ENCODE data around the gene NSD1. TPM values are rescaled to one million over a fixed set of nuclear protein-coding genes. Genes with fewer than 3 reads are reported as not detected.
A peak's percentile ranks its signal among the peaks of the same experiment; 100 is the strongest.

Gene NSD1, protein sequence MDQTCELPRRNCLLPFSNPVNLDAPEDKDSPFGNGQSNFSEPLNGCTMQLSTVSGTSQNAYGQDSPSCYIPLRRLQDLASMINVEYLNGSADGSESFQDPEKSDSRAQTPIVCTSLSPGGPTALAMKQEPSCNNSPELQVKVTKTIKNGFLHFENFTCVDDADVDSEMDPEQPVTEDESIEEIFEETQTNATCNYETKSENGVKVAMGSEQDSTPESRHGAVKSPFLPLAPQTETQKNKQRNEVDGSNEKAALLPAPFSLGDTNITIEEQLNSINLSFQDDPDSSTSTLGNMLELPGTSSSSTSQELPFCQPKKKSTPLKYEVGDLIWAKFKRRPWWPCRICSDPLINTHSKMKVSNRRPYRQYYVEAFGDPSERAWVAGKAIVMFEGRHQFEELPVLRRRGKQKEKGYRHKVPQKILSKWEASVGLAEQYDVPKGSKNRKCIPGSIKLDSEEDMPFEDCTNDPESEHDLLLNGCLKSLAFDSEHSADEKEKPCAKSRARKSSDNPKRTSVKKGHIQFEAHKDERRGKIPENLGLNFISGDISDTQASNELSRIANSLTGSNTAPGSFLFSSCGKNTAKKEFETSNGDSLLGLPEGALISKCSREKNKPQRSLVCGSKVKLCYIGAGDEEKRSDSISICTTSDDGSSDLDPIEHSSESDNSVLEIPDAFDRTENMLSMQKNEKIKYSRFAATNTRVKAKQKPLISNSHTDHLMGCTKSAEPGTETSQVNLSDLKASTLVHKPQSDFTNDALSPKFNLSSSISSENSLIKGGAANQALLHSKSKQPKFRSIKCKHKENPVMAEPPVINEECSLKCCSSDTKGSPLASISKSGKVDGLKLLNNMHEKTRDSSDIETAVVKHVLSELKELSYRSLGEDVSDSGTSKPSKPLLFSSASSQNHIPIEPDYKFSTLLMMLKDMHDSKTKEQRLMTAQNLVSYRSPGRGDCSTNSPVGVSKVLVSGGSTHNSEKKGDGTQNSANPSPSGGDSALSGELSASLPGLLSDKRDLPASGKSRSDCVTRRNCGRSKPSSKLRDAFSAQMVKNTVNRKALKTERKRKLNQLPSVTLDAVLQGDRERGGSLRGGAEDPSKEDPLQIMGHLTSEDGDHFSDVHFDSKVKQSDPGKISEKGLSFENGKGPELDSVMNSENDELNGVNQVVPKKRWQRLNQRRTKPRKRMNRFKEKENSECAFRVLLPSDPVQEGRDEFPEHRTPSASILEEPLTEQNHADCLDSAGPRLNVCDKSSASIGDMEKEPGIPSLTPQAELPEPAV (N-terminal part only)
- total RNA-seq (2014; rRNA removed; shearing (Covaris generic)): 27.6 and 30.3 TPM in 2 replicates

DNA sequence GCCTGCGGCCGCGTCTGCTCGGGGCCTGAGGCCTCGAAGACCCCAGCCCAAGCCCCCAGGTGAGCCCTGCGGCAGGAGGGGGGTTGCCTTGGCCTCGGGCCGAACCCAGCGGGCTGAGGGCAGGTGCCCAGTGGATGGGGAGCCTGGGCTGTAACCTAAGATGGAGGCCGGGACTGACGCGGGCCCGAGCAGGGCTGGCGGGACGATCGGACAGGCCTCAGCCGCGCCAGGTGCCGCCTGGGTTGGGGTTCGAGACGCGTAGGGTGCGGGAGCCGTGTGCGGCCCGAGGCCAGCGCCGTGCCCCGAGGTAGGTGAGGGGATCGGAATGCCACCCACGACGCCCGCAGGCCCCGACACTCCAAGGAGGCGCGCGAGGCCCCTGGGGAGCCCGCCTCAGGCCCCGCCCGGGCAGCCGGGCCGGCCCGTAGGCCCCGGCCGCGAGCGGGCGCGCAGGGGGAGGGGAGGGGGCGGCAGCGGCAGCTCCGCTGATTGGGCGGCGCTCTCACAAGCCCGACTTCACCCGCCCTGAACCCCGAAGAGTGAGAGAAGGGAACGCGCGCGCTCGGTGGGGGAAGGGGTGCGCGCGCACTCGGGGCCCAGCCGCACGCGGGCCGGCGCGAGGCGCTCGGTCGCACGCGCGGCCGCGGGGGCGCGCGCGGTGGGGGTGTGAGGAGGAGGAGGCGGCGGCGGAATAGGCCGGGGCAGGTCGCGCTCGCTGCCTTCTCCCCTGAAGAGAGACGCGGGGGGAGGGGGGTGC, at the start of gene NSD1:
Gene NSD1, plus strand, starts transcription at position 678 of the 757 bp plus-strand sequence. CDS start 1,331 bp downstream, outside the sequence.
- DNase-seq (ENCODE audit: low spot score): peak; percentile 63

DNA sequence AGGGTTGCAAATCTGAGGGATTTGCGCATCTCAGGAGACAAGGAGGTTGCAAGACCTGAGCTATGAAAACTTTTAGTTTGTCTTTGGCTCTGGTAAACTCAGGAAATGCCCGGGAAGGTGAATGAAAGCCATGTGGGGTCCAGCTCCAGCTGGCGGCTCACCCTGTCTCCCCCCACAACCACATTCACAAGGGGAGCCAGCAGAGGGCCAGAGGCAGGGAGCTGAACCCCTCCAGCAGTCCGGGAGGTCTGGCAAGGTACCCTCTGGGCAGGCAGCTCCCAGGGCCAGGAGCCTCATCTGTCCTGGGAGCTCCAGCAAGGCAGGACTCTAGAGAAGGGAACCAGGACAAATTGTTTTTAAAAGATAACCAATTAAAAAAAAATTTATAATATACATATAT, 49.4 kb upstream of the NSD1 start:
- DNase-seq (ENCODE audit: low spot score): no peak

DNA sequence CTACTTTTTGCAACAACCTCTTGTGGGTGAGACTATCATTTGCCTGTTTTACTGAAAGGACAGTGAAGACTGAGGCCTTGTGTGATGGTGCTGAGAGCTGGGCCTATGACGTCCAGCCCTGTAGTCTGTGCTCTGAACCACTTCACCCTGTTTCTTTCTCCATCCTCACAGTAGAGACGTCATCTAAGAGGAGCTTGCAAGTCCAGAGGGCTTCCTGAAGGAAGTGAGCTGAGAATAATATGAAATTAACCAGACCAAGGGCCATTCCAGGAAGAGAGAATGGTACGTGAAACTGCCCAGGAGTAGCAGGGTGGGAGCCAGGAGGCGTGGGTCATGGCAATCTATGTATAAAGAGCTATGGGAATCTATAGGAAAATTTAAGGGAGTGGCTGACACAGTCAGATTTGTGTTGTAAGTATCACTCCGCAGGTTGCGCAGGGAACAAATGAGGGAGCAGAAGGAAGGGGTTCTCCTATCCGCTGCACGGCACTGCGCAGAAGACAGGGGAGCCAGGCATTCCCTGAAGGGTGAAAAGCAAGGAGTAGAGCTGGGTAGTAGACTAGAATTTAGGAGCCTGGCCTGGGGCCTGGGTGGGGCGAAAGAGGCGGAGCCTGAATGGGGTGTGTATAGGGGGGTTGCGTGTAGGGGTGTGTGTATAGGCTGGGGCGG, 47.5 kb upstream of the NSD1 start:
- DNase-seq (ENCODE audit: low spot score): no peak

DNA sequence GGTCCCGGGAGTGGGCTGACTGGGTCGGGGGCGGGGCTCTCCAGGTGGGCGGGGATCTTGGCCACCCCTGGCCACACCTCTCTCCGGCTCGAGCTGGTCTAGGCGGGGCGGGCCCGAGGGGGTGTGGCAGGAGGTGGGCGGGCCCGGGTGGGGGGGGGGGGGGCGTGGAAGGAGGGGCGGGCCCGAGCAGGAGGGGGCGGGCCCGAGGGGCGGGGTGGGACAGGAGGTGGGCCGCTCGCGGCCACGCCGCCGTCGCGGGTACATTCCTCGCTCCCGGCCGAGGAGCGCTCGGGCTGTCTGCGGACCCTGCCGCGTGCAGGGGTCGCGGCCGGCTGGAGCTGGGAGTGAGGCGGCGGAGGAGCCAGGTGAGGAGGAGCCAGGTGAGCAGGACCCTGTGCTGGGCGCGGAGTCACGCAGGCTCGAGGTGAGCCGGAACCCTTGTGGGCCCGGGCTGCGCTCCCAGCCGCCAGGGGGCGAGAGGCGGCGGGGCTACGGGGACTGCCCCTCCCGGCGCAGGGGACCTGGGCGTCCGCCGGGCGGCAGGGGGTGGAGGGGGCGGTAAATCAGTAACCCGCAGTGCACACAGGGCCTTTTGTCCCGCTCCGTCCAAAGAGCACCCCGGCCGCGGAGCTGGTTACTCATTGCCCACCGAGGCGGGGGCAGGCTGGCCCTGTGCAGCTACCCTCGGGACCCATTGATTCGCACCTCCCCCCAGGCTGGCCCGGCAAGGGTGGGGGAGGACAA, 46.7 kb upstream of the NSD1 start, which contains the start of gene FGFR4:
Gene FGFR4, plus strand, starts transcription at position 262 of the 744 bp plus-strand sequence. CDS start 2,688 bp downstream, outside the sequence.
- DNase-seq (ENCODE audit: low spot score): peak; percentile 56

DNA sequence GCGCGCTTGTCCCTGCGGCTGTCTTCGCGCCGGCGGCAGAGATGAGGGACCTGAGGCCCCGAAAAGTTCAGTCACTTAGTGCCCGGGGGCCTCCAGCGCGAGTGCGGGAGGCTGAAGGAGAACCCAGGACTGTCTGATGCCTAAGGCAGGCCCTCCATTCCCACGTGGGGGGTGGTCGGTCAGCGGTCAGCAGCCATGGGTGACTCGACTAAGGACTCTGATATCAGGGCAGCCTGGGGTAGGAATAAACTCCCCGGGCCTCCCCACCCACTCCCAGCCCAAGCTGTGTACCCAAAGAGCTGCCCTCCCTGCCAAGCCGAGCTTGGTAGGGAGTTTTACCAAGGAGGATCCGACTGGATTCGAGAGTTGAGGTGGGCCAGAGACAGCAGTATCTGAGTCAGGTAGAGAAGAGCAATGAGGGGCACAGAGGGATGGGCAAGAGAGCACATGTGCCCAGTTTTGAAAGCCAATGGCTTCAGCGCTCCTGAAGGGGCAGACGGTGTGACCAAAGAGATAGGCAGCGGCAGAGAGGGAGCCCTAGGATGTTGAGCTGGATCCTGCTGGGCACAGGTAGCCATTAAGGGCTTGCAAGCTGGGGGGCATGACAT, 46.1 kb upstream of the NSD1 start:
- no peak for DNase-seq (ENCODE audit: low spot score)

DNA sequence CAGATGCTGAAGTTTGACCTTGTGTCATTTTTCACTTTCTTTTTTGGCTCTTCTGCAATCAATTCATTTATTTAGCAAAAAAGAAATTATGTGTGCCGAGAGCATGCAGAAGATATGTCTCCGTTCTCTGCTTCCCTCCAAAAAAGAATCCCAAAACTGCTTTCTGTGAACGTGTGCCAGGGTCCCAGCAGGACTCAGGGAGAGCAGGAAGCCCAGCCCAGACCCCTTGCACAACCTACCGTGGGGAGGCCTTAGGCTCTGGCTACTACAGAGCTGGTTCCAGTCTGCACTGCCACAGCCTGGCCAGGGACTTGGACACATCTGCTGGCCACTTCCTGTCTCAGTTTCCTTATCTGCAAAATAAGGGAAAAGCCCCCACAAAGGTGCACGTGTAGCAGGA, 44.4 kb upstream of the NSD1 start:
- no peak for DNase-seq (ENCODE audit: low spot score)

DNA sequence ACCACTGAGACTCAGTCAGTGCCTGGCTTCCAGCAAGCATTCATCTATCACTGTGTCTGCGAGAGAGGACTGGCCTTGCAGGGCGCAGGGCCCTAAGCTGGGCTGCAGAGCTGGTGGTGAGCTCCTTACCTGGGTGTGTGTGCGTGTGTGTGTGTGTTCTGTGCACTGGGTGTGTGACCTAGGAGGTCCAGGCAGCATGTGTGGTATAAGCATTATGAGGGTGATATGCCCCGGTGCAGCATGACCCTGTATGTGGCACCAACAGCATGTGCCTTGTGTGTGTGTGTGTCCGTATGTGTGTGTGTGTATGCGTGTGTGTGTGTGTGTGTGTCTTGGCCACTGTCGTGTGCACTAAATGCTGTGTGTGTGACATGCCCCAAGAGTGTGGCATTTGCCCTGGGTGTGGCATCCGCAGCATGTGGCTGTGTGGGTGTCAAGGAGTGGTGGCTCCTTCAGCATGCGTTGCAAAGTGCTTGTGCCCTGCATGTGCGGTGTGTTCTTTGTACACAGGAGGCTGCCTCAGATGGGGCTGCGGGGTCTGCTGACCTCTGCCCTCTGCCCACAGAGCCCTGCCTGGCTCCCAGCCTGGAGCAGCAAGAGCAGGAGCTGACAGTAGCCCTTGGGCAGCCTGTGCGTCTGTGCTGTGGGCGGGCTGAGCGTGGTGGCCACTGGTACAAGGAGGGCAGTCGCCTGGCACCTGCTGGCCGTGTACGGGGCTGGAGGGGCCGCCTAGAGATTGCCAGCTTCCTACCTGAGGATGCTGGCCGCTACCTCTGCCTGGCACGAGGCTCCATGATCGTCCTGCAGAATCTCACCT, 43.5 kb upstream of the NSD1 start:
- DNase-seq (ENCODE audit: low spot score): no peak

DNA sequence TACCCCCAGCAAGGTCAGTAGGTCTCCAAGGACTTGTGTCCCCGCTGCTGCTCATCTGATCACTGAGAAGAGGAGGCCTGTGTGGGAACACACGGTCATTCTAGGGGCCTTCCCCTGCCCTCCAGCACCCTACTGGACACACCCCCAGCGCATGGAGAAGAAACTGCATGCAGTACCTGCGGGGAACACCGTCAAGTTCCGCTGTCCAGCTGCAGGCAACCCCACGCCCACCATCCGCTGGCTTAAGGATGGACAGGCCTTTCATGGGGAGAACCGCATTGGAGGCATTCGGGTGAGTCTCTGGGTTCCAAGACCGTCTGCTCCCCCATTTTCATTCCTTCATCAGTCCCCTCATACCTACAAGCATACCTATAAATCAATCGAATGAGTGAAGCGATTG, 42.8 kb upstream of the NSD1 start:
- no peak for DNase-seq (ENCODE audit: low spot score)

DNA sequence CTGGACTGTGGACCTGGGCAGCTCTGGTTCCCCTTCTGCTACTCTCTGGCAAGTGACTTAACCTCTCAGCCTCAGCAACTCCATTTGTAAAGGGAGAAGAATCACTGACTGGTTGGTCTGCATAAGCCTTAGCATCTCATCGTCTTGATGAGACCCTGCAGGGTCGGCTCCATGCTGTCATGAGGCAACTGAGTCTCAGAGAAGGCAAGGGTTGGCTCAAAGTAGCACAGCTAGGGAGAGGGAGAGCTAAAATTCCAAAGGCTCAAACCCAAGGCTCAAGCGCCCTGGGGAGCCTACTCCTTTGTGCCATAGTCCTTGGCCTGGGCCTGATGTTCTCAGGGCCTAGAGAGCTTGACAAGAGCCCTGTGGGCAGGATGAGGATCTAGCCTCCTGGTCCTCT, 42.3 kb upstream of the NSD1 start:
- no peak for DNase-seq (ENCODE audit: low spot score)

DNA sequence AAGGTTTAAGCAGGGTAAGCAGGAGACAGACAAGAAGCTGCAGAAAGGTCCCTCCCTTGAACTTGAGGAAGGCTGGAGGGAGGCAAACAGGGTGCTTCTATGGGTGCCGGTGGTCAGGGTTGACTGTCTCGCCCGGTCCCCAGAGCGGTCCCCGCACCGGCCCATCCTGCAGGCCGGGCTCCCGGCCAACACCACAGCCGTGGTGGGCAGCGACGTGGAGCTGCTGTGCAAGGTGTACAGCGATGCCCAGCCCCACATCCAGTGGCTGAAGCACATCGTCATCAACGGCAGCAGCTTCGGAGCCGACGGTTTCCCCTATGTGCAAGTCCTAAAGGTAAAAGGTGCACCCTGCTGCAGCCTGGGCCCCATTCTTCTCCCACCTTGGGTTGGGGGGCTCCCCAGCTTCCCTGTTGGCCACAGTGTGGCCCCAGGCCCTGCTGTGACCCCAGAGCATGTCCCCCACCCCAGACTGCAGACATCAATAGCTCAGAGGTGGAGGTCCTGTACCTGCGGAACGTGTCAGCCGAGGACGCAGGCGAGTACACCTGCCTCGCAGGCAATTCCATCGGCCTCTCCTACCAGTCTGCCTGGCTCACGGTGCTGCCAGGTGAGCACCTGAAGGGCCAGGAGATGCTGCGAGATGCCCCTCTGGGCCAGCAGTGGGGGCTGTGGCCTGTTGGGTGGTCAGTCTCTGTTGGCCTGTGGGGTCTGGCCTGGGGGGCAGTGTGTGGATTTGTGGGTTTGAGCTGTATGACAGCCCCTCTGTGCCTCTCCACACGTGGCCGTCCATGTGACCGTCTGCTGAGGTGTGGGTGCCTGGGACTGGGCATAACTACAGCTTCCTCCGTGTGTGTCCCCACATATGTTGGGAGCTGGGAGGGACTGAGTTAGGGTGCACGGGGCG, 41.1 kb upstream of the NSD1 start:
- DNase-seq (ENCODE audit: low spot score): no peak

DNA sequence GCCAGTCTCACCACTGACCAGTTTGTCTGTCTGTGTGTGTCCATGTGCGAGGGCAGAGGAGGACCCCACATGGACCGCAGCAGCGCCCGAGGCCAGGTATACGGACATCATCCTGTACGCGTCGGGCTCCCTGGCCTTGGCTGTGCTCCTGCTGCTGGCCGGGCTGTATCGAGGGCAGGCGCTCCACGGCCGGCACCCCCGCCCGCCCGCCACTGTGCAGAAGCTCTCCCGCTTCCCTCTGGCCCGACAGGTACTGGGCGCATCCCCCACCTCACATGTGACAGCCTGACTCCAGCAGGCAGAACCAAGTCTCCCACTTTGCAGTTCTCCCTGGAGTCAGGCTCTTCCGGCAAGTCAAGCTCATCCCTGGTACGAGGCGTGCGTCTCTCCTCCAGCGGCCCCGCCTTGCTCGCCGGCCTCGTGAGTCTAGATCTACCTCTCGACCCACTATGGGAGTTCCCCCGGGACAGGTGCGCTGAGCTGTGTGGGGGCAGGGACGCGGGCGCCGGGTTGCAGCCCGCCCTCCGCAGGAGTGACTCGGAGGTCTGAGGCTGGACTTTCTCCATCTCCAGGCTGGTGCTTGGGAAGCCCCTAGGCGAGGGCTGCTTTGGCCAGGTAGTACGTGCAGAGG, 40.4 kb upstream of the NSD1 start:
- DNase-seq (ENCODE audit: low spot score): no peak

DNA sequence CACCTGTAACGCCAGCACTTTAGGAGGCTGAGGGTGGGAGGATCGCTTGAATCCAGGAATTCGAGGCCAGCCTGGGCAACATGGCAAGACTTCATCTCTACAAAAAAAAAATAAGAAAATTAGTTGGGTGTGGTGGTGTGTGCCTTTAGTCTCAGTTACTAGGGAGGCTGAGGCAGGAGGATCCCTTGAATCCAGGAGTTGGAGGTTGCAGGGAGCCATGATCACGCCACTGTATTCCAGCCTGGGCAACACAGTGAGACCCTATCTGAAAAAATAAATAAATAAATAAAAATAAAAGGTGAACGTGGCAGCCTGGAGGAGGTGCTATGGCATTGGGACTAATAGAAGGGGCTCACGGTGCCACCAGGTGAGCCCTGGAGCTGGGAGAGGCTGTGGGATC, 39.8 kb upstream of the NSD1 start:
- no peak for DNase-seq (ENCODE audit: low spot score)

DNA sequence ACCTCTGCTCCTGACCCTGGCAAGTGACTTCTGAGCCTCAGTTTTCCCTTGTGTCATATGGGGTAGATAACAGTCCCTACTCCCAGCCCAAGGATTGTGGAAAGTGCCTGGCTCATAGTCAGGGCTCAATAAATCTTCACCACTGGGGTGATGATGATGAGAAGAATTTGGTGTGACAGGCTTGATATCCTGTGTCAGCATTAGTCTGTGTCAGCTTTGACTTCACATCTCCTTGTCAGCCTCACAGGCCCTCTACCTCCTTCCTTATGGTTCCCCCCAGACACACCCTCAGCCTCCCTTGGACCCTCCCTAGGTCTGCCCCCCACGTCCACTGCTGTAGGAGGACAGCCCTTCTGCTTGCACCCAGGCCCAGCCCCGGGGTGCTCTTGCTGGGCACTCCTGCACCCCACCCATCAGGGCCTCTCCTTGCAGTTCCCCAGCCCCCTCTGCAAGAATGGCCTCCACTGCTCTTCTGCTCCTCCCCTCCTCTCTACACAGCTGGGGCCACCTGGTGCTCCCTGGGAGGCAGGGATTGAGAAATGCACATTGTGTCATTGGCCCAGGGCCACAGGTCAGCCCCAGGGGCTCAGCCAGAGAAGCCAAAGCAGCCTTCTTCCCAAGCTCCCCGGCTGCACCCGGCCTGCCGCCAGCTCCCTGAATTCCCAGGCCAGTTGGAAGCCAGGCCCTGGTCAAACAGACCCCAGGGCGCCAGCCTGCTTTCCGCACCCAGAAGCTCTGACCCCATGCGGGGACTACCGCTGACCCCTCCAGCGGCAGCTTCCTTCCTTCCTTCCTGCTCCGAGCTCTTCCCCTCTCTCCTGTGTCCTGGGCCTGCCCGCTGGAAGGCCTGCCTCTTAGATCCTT, 39.1 kb upstream of the NSD1 start:
- peak; percentile 84 for DNase-seq (ENCODE audit: low spot score)

DNA sequence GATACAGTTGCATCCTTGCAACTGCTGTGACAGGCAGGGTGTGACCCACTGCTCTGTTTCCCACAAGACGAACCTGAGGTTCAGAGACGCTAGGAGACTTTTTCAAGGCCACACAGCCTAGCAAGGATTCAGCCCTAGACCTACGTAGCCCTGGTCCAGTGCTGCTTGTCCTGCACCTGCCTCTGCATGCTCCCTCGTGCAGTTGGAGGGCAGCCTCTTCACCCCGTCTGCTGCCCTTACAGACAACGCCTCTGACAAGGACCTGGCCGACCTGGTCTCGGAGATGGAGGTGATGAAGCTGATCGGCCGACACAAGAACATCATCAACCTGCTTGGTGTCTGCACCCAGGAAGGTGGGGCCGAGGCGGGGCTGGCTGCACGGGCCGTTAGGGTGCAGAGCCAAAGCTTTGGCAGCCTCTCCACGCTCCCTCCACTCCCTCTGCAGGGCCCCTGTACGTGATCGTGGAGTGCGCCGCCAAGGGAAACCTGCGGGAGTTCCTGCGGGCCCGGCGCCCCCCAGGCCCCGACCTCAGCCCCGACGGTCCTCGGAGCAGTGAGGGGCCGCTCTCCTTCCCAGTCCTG, 38.4 kb upstream of the NSD1 start:
- DNase-seq (ENCODE audit: low spot score): no peak

DNA sequence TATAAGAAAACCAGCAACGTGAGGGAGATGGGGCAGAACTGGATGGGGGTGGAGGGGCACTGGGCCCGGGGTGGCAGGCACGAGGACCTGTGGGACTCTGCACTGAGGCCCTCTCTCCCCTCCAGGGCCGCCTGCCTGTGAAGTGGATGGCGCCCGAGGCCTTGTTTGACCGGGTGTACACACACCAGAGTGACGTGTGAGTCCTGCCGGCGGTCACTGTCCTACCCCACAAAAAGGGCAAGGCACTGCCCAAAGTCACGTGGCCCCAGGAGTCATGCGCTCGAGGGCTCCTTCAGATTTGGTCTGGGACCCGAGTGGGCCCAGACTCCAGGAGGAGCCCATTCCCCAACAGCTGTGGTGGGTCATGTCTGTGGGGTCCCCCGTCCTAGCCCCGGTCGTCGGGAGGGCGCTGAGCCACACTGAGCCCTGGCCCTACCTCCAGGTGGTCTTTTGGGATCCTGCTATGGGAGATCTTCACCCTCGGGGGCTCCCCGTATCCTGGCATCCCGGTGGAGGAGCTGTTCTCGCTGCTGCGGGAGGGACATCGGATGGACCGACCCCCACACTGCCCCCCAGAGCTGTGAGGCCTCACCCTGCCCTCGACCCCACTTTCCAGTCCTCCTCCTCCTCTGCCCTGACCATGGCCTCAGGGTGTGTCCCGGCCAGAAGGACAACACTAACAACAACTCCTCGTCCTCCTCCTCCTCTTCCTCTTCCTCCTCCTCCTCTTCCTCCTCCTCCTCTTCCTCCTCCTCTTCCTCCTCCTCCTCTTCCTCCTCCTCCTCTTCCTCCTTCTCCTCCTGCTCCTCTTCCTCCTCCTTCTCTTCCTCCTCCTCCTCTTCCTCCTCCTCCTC, 37.2 kb upstream of the NSD1 start:
- no peak for DNase-seq (ENCODE audit: low spot score)
